NCI-H82 treated with DMSO at 0.1 percent for 48 hours (cell line): Measurements from ENCODE around the gene TMTC1.

ENCODE experiments used
- DNase-seq: peaks from one replicate; lab custom pipeline; 2025; ENCODE audit not compliant: unreplicated experiment; lab: John Stamatoyannopoulos, UW

TMTC1 gene

GRCh38 chr12:29713729-29714128 is 70.0 kb downstream of the TMTC1 start:
- no peak for DNase-seq

- DNase-seq, result peak; percentile 40
These were observed 72.4 kb downstream of the TMTC1 start for GRCh38 chr12:29711381-29711780.

DNA sequence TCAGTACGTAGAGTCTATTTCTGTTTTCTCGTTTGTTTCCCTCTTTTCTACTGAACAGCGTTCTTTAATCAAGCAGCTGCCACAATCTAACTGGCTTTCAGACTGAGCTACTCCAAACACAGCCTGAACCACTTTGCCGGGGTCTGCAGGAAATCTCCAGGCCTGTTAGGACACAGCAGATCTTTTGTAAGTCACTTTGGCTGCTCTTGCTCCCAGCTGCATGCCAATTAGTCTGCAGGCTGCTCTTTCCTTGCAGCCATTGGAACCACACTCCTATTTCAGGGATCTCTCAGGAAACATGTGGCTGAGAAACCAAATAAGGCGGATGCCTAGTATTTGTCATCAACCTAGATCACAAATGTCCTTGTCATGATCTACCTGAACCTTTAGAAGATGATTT is 73.6 kb downstream of the TMTC1 start:
- no peak for DNase-seq

GRCh38 chr12:29709496-29710040 is 74.2 kb downstream of the TMTC1 start:
- DNase-seq, result no peak

GRCh38 chr12:29709054-29709453 is 74.7 kb downstream of the TMTC1 start:
- DNase-seq, result no peak

DNA sequence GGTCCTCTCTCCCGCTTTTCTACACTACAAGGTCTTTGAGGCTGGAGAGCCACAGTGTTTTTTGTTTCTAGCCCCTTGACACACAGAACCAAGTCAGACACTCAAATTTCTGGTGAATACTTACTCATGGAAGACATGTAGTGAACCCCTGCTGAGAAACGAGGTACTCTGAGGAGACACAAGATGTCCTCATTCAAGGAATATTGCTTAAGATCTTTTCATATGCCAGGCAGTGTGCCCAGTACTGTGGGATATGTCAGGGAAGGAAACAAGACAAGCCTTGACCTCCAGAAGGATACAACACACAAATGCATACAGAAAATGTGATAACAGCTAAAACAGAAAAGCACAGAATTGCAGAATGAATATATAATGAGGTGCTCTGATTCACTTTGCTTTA is 75.9 kb downstream of the TMTC1 start:
- DNase-seq, result no peak

DNA sequence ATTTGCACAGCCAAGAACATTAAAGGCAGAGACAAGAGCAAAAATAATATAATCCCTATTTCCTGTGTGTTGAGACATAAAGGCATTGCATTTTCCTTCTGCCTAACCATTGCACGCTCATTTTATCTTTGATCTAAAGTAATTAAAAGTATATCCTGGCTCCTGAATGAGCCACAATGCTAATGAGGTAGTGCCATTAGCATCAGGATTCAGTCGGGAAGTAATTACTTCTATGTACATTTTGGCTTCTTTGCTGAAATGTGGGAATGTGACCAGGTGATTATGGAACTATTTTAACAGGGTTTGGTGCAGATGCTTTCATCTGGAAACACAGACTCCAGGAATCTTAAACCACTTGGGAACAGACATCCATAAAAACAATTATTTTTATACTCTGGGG is 77.4 kb downstream of the TMTC1 start:
- DNase-seq, result no peak

DNA sequence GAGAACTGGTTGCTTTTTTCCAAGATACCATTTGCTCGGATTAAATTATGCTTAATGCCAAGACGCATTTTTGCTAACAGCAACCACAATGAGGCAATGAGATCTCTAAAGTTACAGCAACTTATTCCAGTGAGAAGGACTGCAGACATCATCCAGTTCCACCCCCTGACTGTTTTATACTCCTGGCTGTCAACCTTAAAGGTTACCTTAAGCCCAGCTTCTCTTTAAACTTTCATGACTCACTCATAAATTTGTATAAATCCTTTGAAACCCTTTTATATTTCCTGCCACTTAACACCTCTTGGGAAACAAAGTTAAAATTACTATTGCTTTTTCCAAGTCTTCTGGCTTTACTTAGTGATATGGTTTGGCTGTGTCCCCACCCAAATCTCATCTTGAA is 80.2 kb downstream of the TMTC1 start:
- DNase-seq, result no peak

DNA sequence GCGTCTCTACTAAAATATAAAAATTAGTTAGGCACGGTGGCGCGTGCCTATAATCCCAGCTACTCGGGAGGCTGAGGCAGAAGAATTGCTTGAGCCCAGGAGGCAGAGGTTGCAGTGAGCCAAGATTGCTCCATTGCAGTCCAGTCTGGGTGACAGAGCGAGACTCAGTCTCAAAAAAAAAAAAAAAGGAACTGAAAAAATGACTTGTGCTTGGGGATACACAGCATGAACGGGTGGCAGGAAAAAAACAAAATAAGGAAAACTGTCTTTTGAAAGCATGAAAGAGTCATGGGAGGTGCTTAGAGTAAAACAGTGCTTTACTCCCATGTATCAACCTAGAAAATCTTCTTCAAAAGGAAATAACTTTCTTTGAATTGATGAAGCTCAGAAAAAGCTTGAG is 80.8 kb downstream of the TMTC1 start:
- no peak for DNase-seq

GRCh38 chr12:29702222-29702621 is 81.5 kb downstream of the TMTC1 start:
- no peak for DNase-seq

DNA sequence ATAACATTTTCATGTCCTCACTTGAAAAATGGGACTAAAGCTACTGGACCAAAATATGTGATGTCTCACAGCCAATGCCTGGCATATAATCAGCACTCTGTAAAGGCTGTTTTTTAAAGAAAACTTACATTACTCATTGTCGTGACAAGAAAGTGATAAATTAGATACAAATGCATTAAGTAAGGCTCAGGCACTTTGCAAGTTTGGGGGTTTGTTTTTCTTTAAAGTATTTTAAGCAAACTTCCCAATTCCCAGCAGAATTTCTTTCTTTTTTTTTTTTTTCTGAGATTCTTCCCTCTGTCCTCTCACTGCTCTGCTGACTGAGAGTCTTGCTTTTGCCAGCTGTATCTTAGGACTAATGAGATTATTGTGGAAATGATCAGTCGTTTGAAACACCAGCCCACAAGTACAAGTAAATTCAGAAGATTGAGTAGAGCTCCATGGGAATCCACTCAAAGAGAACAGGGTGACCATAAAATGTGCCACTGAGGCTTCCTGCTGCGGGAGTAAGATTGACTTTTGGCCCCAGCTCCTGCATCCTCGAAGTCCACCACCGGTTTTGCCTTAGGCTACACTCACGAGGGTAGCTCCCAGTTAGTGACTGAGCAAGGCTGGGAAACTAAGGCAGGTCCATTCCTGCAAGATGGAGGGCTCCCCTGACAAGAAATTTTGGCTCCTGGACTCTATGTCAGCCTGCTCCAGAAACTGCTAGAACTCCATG is 82.8 kb downstream of the TMTC1 start:
- DNase-seq, result peak; percentile 9

GRCh38 chr12:29698756-29699155 is 85.0 kb downstream of the TMTC1 start:
- DNase-seq, result no peak

DNA sequence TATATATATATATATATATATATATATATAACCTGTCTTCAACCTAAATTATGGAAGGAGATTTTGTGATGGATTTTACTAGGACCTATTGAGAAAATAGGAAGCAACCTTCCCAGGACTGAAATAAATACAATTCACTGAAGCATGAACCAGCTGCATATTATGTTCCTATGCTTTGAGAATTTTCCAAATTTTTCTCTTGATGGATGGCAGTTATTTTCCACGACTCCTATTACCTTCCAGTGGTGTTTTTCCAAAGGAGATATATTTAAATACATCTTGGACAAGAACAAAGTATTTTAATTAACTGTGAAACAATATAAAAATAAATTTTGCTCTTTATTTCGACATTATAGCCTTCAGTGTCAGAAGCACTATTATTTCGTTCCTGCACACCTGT is 87.9 kb downstream of the TMTC1 start:
- no peak for DNase-seq

DNA sequence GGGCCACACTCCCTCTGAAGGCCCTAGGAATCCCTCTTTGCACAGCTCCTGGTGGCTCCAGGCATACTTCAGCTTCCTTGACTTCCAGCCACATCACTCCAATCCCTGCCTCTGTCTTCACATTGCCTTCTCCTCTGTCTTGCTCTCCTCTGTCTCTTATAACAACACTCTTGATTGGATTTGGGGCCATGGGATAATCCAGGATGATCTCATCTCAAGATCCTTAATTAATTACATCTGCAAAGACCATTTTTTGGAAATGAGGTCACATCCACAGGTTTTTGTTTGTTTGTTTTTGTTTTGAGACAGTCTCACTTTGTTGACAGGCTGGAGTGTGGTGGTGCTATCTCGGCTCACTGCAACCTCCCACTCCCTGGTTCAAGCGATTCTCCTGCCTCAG is 88.7 kb downstream of the TMTC1 start:
- peak; percentile 53 for DNase-seq

DNA sequence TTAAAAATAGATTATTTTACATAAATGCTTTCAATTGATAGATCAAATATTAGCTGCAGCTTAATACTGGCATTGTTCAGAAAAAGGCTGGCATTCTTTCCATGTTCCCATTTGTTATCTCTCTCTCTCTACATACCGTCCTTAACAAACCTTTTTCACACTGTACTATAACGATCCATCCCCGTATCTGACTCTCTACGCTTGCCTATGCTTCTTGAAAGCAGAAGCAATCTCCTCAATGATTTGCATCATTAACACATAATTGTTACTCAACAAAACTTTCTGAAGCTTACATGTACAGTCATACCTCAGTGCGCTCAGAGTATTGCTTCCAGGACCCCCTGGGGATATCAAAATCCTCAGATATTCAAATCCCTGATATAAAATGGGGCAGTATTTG is 89.7 kb downstream of the TMTC1 start:
- DNase-seq, result no peak

DNA sequence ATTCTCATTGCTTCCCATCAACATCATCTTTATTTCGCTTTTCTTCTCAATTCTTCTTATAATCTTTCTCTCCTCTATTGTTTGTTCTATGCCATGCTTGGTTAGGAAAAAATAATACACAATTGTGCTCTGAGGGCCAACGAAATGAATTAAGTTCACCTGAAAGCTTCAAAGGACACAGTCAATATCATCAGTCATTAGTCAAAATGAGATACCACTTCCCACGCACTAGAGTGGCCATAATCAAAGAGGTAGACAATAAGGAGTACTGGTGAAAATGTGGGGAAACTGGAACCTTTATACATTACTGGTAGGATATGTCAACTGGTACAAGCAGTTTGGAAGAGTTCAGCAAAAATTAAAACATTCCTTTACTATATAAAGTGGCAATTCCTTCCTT is 91.5 kb downstream of the TMTC1 start:
- DNase-seq, result no peak

DNA sequence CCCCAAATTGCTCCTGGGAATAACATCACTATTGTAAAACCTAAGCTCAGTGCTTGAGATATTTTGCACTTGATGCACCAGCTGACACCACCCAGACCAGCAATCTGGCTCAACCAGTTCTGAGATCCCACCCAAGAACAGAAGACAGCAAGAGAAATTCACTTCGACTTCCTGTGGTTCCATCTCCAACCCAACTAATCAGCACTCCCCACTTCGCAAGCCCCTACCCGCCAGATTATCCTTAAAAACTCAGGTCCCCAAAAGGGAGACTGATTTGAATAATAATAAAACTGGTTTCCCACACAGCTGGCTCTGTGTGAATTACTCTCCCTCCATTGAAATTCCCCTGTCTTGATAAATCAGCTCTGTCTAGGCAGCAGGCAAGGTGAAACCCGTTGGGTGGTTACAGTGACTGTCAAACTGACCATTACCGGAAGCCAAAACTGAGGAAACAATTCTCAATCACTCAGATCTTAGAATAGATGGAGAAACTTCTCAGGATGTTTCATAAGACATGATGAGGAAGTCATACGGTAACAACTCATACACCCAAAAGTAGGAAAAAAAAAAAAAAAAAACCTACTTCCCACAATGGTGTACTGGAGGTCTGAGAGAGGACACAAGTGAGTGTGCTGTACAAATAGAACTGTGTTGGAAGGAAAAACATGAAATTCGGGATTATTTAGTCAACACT is 92.4 kb downstream of the TMTC1 start:
- no peak for DNase-seq

GRCh38 chr12:29690728-29691127 is 93.0 kb downstream of the TMTC1 start:
- DNase-seq, result no peak

DNA sequence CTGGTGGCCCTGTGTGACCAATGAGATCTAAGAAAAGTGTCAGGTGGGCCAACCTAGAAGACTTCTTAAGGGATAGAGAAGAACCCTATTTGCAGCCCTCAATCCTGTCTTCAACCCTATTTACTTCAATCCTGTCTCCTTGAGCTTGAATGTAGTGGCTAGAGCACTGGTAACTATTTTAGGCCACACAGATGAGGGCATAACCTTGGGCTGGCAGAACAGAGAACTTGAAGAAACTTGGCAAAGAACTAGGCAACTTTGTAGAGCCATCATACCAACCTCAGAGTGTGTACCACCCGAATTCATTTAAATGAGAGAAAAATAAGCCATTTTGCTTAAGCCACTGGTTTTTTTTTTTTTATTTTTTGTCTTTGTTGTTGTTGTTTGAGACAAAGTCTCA is 94.8 kb downstream of the TMTC1 start:
- DNase-seq, result no peak

- DNase-seq, result no peak
These were observed 101.7 kb downstream of the TMTC1 start for GRCh38 chr12:29682088-29682487.

DNA sequence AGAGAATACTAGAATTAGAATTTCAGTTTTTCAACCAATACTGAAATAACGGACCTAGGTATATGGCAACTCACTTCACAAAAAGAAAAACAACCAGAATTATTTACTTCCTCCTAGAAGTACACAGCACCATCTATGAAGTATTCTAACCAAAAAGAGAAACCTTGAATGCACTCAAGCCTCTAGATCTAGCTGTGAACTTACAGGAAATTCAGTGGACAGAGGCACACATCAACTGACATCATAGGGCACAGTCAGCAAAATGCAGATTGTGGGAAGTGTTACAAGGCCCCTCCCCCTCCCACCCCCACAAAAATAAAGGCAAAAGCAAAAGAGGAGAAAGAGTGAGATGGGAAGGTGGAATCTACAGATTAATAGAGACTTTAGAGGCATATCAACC is 102.4 kb downstream of the TMTC1 start:
- no peak for DNase-seq

- no peak for DNase-seq
These were observed 107.1 kb downstream of the TMTC1 start for GRCh38 chr12:29676676-29677075.

DNA sequence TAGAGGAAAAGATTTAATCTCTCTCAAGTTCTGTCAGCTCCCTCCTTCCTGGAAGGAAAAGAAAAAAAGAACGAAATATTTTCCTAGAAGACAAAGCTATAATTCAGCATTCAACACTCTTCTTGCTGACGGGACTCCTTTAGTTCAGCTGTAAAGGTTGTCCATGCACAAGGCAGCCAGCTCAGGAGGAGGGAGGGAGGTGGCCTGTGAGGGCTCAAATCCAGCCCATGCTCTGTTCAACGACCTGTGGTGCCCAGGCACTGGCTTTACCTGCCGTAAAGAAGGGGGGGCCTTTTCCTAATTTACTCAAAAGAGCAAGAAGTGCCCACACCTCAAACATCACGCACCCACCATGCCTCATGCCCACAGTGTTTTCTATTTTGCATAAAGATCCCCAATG is 109.3 kb downstream of the TMTC1 start:
- DNase-seq, result no peak
